NB4 (cell line): ENCODE results near the gene PNMA8B.

Source experiments
- CTCF ChIP-seq: IDR thresholded peaks from one replicate; pipeline ENCODE4 v1.5.1; 2012; ENCODE audit warnings: low read depth, low read length
- MAX ChIP-seq: IDR thresholded peaks from 2 replicates; pipeline ENCODE4 v1.6.1; 2011; ENCODE audit warnings: low read depth, low read length
- POLR2A ChIP-seq: IDR thresholded peaks from 2 replicates; pipeline ENCODE4 v1.6.1; 2011; ENCODE audit warnings: mild to moderate bottlenecking; ENCODE audit not compliant: insufficient read length; ENCODE audit errors: extremely low read depth

GRCh38 chr19:46460055-46460454 lies 35.6 kb downstream of the PNMA8B start:
- TF ChIP-seq CTCF (no peak), POLR2A (no peak), MAX (no peak)
